GM21390 (cell line): Measurements from ENCODE around the gene URB2.

Experiments used
- ATAC-seq: cut with Tn5 transposase; IDR thresholded peaks from one replicate; pipeline ENCODE4 v1.9.1; 2021; ENCODE audit not compliant: unreplicated experiment

URB2 gene

GRCh38 chr1:229643996-229644745 is 18.1 kb downstream of the URB2 start:
- peak; percentile 87 for ATAC-seq

- ATAC-seq = no peak
Measured at GRCh38 chr1:229645324-229645993, 19.4 kb downstream of the URB2 start.

DNA sequence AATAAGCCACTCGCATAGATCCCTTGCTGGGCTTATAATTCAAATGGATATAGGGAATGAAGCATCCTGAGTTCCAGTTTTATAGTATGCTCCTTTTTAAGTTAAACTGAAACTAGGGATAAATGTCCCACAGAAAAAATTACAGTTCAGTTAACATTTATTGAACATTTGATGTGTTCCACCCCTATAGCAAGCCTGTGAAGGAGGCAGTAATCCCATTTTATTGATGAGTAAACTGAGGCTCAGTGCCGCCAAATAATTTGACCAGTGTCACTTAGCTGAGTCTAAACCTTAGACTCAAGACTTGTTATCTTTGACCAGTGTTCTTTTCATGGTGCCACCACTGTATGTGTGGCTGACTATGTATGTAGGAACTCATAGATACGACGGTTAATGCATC is 22.4 kb downstream of the URB2 start:
- no peak for ATAC-seq

DNA sequence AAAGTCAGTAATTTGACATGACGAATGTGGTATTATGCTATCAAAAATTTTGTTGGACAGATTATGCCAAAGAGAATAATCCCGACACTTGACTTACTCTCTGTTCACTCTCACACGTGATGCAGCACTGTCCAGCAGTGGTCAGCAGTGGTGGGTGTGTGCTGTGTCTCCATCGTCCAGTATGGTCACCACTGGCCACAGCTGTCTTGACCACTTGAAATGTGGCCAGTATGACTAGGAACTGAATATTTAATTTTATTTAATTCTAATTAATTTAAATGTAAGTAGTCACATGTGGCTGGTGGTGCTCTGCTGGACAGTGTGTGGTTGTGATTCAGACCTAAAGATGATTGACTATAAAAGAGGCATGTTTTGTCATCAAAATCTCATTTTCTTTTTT is 24.0 kb downstream of the URB2 start:
- ATAC-seq = no peak

- no peak for ATAC-seq
Measured at GRCh38 chr1:229651546-229651945, 25.5 kb downstream of the URB2 start.

DNA sequence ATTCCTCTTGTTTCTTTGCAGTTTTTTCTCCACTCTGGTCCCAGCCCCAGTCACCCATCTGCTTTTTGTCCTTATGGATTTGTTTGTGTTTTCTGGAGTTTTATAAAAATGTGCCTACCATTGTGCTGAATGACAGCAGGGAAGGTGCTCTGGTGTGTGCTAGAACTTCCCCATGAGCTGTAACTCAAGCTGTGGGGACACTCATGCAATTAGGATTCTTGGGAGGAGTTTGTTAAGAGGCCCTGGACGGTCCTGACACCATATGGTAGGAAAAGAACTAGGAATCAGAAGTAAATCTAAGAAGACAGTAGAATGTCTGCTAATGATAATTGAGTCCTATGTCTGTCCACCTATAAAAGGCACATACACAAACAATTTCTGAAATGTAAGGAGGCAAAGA is 27.4 kb downstream of the URB2 start:
- no peak for ATAC-seq

GRCh38 chr1:229655781-229656180 is 29.7 kb downstream of the URB2 start:
- no peak for ATAC-seq

DNA sequence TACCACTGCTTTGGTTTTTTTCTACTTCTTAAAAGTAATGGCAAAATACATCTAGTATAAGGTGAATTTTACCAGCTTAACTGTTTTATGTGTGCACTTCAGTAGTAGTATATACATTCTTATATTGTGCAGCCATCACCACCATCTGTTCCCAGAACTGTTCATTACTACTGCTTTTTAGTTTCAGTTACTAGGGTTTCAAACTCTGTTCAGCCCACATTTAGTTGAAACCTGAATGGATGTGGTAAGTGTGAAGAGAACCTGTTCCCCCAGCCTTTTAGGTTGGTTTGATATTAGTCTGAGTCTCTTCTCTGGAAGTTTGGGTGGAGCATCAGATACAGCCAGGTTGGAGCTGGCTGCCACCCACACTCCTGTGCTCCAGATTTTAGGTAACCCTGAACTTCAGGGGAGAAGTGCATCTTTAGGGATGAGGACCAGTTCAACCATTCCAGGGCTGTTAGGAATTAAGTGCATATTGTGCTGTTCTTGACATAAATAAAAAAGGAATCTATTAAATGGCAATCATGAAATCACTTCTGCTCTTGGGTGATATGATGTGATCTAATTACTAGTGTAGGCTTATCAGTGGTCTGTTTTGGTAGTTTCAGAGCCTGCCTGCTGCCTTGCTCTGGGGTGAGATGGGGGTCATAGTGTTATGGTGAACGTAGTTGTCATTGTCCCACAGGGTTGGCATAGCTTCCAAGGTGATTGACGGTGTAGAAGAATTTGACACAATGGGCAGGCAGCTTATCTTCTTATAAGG is 32.1 kb downstream of the URB2 start:
- peak; percentile 81 for ATAC-seq

- peak; percentile 57 for ATAC-seq
Measured at GRCh38 chr1:229661022-229661877, 35.2 kb downstream of the URB2 start.

GRCh38 chr1:229661897-229662296 is 35.9 kb downstream of the URB2 start:
- ATAC-seq = no peak

GRCh38 chr1:229664133-229664689 is 38.2 kb downstream of the URB2 start:
- ATAC-seq = peak; percentile 60

DNA sequence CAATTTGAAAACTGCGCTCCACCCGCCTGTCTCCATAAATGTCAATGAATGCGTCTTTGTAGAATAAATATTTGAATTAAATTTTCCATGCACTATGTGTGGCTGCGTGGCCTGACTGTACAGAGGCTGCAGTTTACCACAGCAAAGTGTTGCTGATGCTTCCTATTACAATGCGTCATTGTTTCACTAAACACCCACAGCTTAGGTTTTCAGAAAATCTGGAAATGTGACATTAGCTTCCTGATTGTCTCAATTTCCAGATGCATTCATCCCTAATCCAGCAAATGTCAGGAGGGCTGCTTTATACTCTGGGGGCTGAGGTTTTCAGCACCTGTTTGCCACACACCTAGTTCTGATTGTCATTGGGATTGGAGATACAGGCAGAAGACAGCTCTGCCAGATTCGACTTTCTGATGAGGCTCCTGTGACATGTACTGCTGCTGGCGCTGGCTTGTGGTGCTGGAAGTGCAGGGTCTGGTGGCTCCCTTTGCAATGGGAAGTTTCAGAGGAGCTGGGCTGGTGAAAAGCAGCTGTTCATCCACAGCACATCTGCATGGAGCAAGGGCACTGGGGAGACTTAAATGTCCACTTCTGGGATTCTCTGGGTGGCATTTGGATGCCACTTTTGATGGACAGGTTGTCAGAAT is 40.0 kb downstream of the URB2 start:
- no peak for ATAC-seq

DNA sequence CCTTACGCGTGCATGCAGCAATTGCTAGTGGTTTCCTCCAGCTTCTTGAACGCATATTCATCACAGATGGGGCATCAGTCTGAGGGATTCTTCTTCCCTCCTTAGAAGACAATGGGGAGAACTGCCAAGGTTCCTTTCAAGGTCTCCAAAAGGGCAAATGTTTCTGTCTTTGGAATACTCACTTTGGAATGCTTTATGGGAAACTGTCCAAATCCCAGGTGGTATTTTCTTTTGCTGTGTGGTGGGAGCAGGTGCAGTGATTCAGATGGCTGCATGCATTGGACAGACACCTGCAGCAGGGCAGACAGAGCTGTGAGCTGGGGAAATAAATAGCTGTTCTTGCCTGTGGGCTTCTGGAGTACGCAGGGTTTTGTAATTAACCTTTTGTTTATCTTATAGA is 40.5 kb downstream of the URB2 start:
- ATAC-seq = no peak

- ATAC-seq = no peak
Measured at GRCh38 chr1:229669333-229669732, 43.3 kb downstream of the URB2 start.

GRCh38 chr1:229671310-229671709 is 45.3 kb downstream of the URB2 start:
- no peak for ATAC-seq

GRCh38 chr1:229672246-229672645 is 46.2 kb downstream of the URB2 start:
- ATAC-seq = no peak

DNA sequence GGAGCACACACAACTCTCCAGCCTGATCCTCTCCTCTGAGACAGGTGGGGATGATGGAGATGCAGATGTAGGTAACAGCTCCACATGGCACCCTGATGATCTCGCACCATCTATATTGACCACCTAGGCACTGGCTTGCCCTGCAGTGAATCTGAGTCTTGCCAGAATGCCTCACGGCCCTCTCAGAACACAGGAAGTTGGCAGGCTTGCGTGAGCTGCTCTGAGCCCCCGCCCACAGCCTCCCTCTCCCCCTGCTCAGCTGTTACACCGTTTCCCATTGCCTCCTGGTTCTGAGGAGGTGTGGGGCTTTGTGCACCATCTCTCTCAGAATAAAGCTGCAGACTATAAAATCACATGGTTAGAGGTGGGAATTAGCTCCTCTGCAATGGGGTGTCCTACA is 48.0 kb downstream of the URB2 start:
- ATAC-seq = no peak

DNA sequence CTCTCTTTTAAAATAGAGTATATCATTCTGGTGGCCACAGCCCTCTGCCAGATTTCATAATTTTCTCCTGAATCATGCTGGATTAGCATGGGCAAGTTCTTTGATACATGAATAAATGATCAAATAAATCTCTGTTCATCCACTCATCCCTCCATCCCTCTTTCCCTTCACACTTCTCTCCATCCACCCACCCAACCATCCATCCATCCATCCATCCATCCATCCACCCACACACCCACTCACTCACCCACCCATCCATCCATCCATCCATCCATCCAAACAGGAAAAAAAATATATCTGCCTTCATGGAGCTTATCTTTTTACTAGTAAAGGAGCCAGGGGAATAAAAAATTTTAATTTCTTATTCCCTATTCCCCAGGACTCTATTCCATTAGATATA is 49.3 kb downstream of the URB2 start:
- ATAC-seq = no peak

- ATAC-seq = no peak
Measured at GRCh38 chr1:229685149-229685548, 59.1 kb downstream of the URB2 start.

DNA sequence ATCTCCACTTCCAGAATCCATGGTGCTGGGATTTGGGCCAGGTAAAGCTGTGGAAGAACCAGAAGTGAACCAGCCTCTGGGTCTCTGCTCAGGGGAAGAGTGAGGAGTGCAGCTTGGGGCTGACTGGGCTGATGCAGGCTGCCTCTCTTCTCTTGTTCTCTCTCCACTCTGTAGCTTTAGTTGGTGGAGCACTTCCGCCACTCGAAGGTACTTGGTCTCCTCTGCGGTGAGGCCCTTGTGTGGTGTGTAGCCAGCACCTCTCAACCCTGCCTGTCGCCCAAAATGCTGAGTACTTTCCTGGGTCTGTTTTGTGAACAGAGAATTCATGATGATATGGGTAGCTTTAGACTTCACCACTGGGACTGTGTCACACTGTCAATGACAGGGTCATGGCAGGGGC is 63.2 kb downstream of the URB2 start:
- no peak for ATAC-seq
